Measurements from ENCODE around the gene AGAP1. TPM values are rescaled to one million over a fixed set of nuclear protein-coding genes. Genes with fewer than 3 reads are reported as not detected.

AGAP1 gene
- total and polyA plus RNA-seq, 4 donors, result 2.0 to 8.5 (median 5.4) TPM

DNA sequence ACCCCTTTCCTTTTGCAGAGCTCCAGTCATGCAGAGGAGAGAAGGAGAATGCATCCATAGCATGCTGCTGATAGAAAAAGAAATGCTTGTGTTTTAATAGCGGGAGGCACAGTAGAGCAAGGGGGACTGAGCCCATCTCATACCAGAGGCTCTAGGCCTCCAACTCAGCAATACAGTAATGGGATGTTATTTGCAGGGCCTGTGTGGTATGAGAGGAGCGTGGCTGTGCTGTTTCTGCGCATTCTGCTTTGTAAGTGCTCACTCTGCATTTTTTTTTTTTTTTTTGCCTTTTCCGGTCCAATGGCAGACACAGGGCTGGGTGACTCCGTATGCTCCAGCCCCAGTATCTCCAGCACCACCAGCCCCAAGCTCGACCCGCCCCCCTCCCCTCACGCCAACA, 474.3 kb downstream of the AGAP1 start:
- Histone ChIP-seq H3K4me3 (ENCODE audit: low read depth in 1 of 3, low read length in 3 of 3) (no peak overlapping the region), H3K9me3 (ENCODE audit: control insufficient read depth in 4 of 4, low read length in 3 of 4) (no peaks in the 10 kb centered on the region), H3K27me3 (ENCODE audit: control insufficient read depth in 4 of 4, insufficient read depth in 4 of 4, low read length in 3 of 4) (no peaks in the 10 kb centered on the region), H3K27ac (ENCODE audit: low read depth in 1 of 2, low read length in 2 of 2) (no peak overlapping the region), H3K36me3 (ENCODE audit: control insufficient read depth in 4 of 4, insufficient read depth in 3 of 4, low read depth in 1 of 4, low read length in 3 of 4) (peaks cover 1 to 11% (median 4%) of the 10 kb centered on the region in 4 donors), H3K4me1 (ENCODE audit: control insufficient read depth in 4 of 4, insufficient read depth in 4 of 4, low read length in 3 of 4) (no peaks in the 10 kb centered on the region), H3K9ac (ENCODE audit: low read depth in 1 of 2, low read length in 2 of 2) (no peak overlapping the region)
- WGBS, result 96% methylated on average over 8 of the region's 8 CpGs
- no peak for DNase-seq (ENCODE audit: low spot score)
- no peak for TF ChIP-seq FOXA1 (IDR thresholded peaks at IDR 0.05)
- TF ChIP-seq, protein P1, sequence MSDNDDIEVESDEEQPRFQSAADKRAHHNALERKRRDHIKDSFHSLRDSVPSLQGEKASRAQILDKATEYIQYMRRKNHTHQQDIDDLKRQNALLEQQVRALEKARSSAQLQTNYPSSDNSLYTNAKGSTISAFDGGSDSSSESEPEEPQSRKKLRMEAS (IDR thresholded peaks at IDR 0.05), result no peak
- TF ChIP-seq FOXA2 (IDR thresholded peaks at IDR 0.05), result no peak
- TF ChIP-seq GABPA (IDR thresholded peaks at IDR 0.05 in 1 of 2, conservative IDR thresholded peaks at IDR 0.05 in 1 of 2), result no peak
- no peak for TF ChIP-seq RAD21 (IDR thresholded peaks at IDR 0.05)
- TF ChIP-seq TAF1 (conservative IDR thresholded peaks at IDR 0.05), result no peak
- TF ChIP-seq, protein P2, sequence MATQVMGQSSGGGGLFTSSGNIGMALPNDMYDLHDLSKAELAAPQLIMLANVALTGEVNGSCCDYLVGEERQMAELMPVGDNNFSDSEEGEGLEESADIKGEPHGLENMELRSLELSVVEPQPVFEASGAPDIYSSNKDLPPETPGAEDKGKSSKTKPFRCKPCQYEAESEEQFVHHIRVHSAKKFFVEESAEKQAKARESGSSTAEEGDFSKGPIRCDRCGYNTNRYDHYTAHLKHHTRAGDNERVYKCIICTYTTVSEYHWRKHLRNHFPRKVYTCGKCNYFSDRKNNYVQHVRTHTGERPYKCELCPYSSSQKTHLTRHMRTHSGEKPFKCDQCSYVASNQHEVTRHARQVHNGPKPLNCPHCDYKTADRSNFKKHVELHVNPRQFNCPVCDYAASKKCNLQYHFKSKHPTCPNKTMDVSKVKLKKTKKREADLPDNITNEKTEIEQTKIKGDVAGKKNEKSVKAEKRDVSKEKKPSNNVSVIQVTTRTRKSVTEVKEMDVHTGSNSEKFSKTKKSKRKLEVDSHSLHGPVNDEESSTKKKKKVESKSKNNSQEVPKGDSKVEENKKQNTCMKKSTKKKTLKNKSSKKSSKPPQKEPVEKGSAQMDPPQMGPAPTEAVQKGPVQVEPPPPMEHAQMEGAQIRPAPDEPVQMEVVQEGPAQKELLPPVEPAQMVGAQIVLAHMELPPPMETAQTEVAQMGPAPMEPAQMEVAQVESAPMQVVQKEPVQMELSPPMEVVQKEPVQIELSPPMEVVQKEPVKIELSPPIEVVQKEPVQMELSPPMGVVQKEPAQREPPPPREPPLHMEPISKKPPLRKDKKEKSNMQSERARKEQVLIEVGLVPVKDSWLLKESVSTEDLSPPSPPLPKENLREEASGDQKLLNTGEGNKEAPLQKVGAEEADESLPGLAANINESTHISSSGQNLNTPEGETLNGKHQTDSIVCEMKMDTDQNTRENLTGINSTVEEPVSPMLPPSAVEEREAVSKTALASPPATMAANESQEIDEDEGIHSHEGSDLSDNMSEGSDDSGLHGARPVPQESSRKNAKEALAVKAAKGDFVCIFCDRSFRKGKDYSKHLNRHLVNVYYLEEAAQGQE (IDR thresholded peaks at IDR 0.05), result no peak
- TF ChIP-seq YY1 (IDR thresholded peaks at IDR 0.05), result no peak
- TF ChIP-seq HNF4G (IDR thresholded peaks at IDR 0.05), result no peak
- TF ChIP-seq RXRA (IDR thresholded peaks at IDR 0.05), result no peak
- no peak for TF ChIP-seq JUND (IDR thresholded peaks at IDR 0.05)
- TF ChIP-seq, protein P3, sequence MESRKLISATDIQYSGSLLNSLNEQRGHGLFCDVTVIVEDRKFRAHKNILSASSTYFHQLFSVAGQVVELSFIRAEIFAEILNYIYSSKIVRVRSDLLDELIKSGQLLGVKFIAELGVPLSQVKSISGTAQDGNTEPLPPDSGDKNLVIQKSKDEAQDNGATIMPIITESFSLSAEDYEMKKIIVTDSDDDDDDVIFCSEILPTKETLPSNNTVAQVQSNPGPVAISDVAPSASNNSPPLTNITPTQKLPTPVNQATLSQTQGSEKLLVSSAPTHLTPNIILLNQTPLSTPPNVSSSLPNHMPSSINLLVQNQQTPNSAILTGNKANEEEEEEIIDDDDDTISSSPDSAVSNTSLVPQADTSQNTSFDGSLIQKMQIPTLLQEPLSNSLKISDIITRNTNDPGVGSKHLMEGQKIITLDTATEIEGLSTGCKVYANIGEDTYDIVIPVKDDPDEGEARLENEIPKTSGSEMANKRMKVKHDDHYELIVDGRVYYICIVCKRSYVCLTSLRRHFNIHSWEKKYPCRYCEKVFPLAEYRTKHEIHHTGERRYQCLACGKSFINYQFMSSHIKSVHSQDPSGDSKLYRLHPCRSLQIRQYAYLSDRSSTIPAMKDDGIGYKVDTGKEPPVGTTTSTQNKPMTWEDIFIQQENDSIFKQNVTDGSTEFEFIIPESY (IDR thresholded peaks at IDR 0.05), result no peak
- no peak for TF ChIP-seq NR2F2 (IDR thresholded peaks at IDR 0.05)
- no peak for TF ChIP-seq SP1 (IDR thresholded peaks at IDR 0.05)
- no peak for TF ChIP-seq HNF4A (conservative IDR thresholded peaks at IDR 0.05)
- TF ChIP-seq EGR1 (IDR thresholded peaks at IDR 0.05; ENCODE audit: low read depth in 2 of 2), result no peak

DNA sequence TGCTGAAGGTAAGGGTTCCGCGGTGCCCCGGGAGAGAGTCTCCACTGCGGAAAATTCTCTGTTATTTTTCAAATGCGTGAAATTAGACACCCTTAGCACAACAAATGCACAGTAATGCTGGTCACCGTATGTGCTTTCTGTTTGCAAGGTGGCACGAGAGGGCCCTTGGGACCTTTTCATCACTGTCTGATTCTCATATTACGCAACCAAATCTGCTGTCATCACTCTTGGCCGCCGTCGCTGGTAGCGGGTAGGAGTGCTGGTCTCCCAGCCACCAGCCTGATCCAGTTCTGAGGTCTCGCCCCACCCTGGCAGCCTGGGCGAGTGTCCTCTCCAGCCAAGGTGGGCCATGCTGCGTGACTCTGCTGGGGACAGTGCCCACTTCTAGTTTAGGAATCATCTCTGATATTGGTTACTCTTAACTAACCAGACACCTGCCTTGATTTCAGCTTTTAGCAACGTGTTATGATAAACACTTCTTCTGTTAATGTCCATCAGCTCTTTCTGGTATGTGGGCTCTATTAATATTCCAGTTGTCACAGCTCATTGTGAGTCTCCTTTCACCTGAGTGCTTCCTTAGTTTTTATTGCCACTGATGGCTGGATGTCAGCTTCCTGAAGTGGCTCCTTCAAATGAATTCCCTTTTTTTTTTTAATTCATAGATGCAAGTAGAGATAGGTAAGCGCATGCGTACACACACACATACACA, 474.9 kb downstream of the AGAP1 start:
- no peak for DNase-seq (ENCODE audit: low spot score)
- Histone ChIP-seq H3K9ac (ENCODE audit: low read depth in 1 of 2, low read length in 2 of 2) (no peak overlapping the region), H3K27me3 (ENCODE audit: control insufficient read depth in 4 of 4, insufficient read depth in 4 of 4, low read length in 3 of 4) (no peaks in the 10 kb centered on the region), H3K4me3 (ENCODE audit: low read depth in 1 of 3, low read length in 3 of 3) (no peak overlapping the region), H3K9me3 (ENCODE audit: control insufficient read depth in 4 of 4, low read length in 3 of 4) (no peaks in the 10 kb centered on the region), H3K36me3 (ENCODE audit: control insufficient read depth in 4 of 4, insufficient read depth in 3 of 4, low read depth in 1 of 4, low read length in 3 of 4) (peaks cover 1 to 11% (median 4%) of the 10 kb centered on the region in 4 donors), H3K27ac (ENCODE audit: low read depth in 1 of 2, low read length in 2 of 2) (no peak overlapping the region), H3K4me1 (ENCODE audit: control insufficient read depth in 4 of 4, insufficient read depth in 4 of 4, low read length in 3 of 4) (no peaks in the 10 kb centered on the region)
- WGBS, result 96% methylated on average over 18 of the region's 18 CpGs
- TF ChIP-seq SP1 (IDR thresholded peaks at IDR 0.05), result no peak
- TF ChIP-seq, protein P3 (IDR thresholded peaks at IDR 0.05), result no peak
- TF ChIP-seq, protein P4, sequence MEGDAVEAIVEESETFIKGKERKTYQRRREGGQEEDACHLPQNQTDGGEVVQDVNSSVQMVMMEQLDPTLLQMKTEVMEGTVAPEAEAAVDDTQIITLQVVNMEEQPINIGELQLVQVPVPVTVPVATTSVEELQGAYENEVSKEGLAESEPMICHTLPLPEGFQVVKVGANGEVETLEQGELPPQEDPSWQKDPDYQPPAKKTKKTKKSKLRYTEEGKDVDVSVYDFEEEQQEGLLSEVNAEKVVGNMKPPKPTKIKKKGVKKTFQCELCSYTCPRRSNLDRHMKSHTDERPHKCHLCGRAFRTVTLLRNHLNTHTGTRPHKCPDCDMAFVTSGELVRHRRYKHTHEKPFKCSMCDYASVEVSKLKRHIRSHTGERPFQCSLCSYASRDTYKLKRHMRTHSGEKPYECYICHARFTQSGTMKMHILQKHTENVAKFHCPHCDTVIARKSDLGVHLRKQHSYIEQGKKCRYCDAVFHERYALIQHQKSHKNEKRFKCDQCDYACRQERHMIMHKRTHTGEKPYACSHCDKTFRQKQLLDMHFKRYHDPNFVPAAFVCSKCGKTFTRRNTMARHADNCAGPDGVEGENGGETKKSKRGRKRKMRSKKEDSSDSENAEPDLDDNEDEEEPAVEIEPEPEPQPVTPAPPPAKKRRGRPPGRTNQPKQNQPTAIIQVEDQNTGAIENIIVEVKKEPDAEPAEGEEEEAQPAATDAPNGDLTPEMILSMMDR (IDR thresholded peaks at IDR 0.05; ENCODE audit: low read depth, low read length, missing input control), result no peak

All from liver (tissue), 9 donors.